ENCODE data around the gene FOXC2. TPM values are rescaled to one million over a fixed set of nuclear protein-coding genes. Genes with fewer than 3 reads are reported as not detected.

FOXC2 gene
- total and polyA plus RNA-seq, 9 of the 15 experiments (the other 6 are each of a cell fraction or from before 2014, with no cell fraction given) = 0.01 to 0.11 (median 0.10) TPM; not detected in 5

GRCh38 chr16:86554917-86555703 is 11.5 kb upstream of the FOXC2 start, which contains the start of gene MTHFSD (continued):
- TF ChIP-seq GTF2B (IDR thresholded peaks at IDR 0.05; ENCODE audit: extremely low read depth, insufficient read length) (no peak), CCAR2 (IDR thresholded peaks at IDR 0.05; ENCODE audit: low read depth, low read length) (no peak), TSC22D4 (tag; IDR thresholded peaks at IDR 0.05) (no peak), ELF2 (CRISPR knock-in tag; IDR thresholded peaks at IDR 0.05) (no peak), HOXB6 (CRISPR knock-in tag; IDR thresholded peaks at IDR 0.05; ENCODE audit: borderline replicate concordance) (no peak), SMAD3 (CRISPR knock-in tag; conservative IDR thresholded peaks at IDR 0.05) (no peak), ZNF764 (CRISPR knock-in tag; IDR thresholded peaks at IDR 0.05; ENCODE audit: low read depth) (no peak), JUN (IDR thresholded peaks at IDR 0.05; ENCODE audit: borderline replicate concordance, low read depth, low read length) (peak; percentile 72; the same call in 1 of the 2 replicates), JUN (CRISPR knock-in tag; IDR thresholded peaks at IDR 0.05; ENCODE audit: borderline replicate concordance) (no peak), MTA3 (IDR thresholded peaks at IDR 0.05; ENCODE audit: borderline replicate concordance) (no peak), ARID4B (CRISPR knock-in tag; IDR thresholded peaks at IDR 0.05) (no peak), CTCF (IDR thresholded peaks at IDR 0.05 in 2 of 3, conservative IDR thresholded peaks at IDR 0.05 in 1 of 3; ENCODE audit: insufficient read depth in 2 of 3, low read depth in 1 of 3, low read length in 3 of 3) (no peak), ZBTB2 (IDR thresholded peaks at IDR 0.05) (peak; percentile 97), ZNF274 (IDR thresholded peaks at IDR 0.05; ENCODE audit: borderline replicate concordance, low read depth, low read length) (no peak), ELK1 (CRISPR knock-in tag; IDR thresholded peaks at IDR 0.05) (no peak), KDM4B (IDR thresholded peaks at IDR 0.05; ENCODE audit: borderline replicate concordance in 2 of 2, low read depth in 1 of 2) (no peak), IFI16 (CRISPR knock-in tag; IDR thresholded peaks at IDR 0.05) (no peak)
